K562 (cell line): ENCODE data around the gene NBR1. TPM values are rescaled to one million over a fixed set of nuclear protein-coding genes. Genes with fewer than 3 reads are reported as not detected.

Experiments
- ATAC-seq: fragments of 200-7000 bp; cut with Tn5 transposase; 3 replicates; pipeline ENCODE4 v1.9.1; 2020; ENCODE audit warnings: moderate library complexity
- BruUV-seq: library from RNA; stranded (reverse); fragments of 400-500 nt; replicated peaks from 2 replicates; lab custom pipeline; 2021; lab: Mats Ljungman, UMichigan
- CTCF ChIA-PET: fragments of 300-600 bp; formaldehyde crosslinking; extraction: SDS; loops from one replicate; lab custom pipeline; 2021; ENCODE audit warnings: low intra/inter-chr PET ratio; lab: Yijun Ruan, JAX
- POLR2A ChIA-PET: fragments of 300-600, 350-650 bp; sonication (Branson Sonifier 250); formaldehyde crosslinking; extraction: SDS; loops from one replicate; lab custom pipeline; 2021; ENCODE audit warnings: antibody characterized with exemption, inconsistent platforms; lab: Yijun Ruan, JAX
- DNase-seq, 4 experiments: peaks; one replicate each; pipeline versions ENCODE4 v3.0.0 to v3.0.0-alpha.2; 2011 to 2018; ENCODE audit warnings: low spot score in 3 of 4, mixed read lengths in 3 of 4; ENCODE audit errors: extremely low read depth in 1 of 4
- FAIRE-seq: peaks from 2 replicates; lab custom pipeline; 2011; peaks lifted over from hg19 to GRCh38; lab: Jason Lieb, UNC
- H2AFZ ChIP-seq: 2 replicates; pipeline ENCODE4 v1.6.0; 2011; ENCODE audit warnings: low read depth, low read length, control low read depth, inconsistent platforms
- H3K27ac ChIP-seq: fragments of 200-600 bp; 3 replicates; pipeline ENCODE4 v1.8.0; 2011; ENCODE audit warnings: low read depth, mild to moderate bottlenecking, control low read depth, inconsistent platforms, low read length, moderate library complexity, mixed read lengths; ENCODE audit errors: extremely low read depth
- H3K27me3 ChIP-seq, 2 experiments: fragments of 300-600 bp in 1 of 2; 2 replicates in 1 of 2; 3 replicates in 1 of 2; pipeline versions ENCODE4 v1.6.0 to v1.8.0; 2011; ENCODE audit warnings: inconsistent platforms in 2 of 2, low read length in 2 of 2, mild to moderate bottlenecking in 1 of 2, mixed read lengths in 1 of 2, moderate library complexity in 1 of 2; ENCODE audit not compliant: control insufficient read depth in 2 of 2, insufficient read depth in 2 of 2
- H3K36me3 ChIP-seq: fragments of 300-600 bp; 3 replicates; pipeline ENCODE4 v1.8.0; 2011; ENCODE audit warnings: mild to moderate bottlenecking, low read length, inconsistent platforms; ENCODE audit not compliant: control insufficient read depth, insufficient read depth
- H3K4me1 ChIP-seq, 2 experiments: fragments of 200-600 bp in 1 of 2; replicated peaks in 1 of 2; 2 replicates in 1 of 2; 3 replicates in 1 of 2; pipeline versions ENCODE4 v1.5.1 to v1.8.0; 2011; ENCODE audit warnings: inconsistent platforms in 2 of 2, low read length in 2 of 2, mild to moderate bottlenecking in 1 of 2, mixed read lengths in 1 of 2, moderate library complexity in 1 of 2; ENCODE audit not compliant: control insufficient read depth in 2 of 2, insufficient read depth in 2 of 2
- H3K4me2 ChIP-seq: 2 replicates; pipeline ENCODE4 v1.6.1; 2011; ENCODE audit warnings: low read length, control low read depth, inconsistent platforms, mixed read lengths; ENCODE audit not compliant: insufficient read depth
- H3K4me3 ChIP-seq: fragments of 200-600 bp; sonication (generic), shearing (Covaris generic); 2 replicates; pipeline ENCODE4 v1.5.1; 2016; ENCODE audit warnings: control low read depth, inconsistent platforms
- H3K79me2 ChIP-seq: fragments of 200-600 bp; 3 replicates; pipeline ENCODE4 v1.8.0; 2011; ENCODE audit warnings: low read length, inconsistent platforms; ENCODE audit not compliant: control insufficient read depth, insufficient read depth
- H3K9ac ChIP-seq, 2 experiments: 2 replicates each; pipeline versions ENCODE4 v1.6.0 to v1.6.1; 2011; ENCODE audit warnings: low read depth in 2 of 2, low read length in 2 of 2, control low read depth in 1 of 2, inconsistent platforms in 1 of 2, mild to moderate bottlenecking in 1 of 2, mixed read lengths in 1 of 2; ENCODE audit not compliant: insufficient read depth in 1 of 2
- H3K9me1 ChIP-seq: one replicate; pipeline ENCODE4 v1.6.0; 2011; ENCODE audit warnings: inconsistent platforms, mild to moderate bottlenecking, low read length, moderate library complexity; ENCODE audit not compliant: control insufficient read depth, insufficient read depth
- H3K9me3 ChIP-seq: replicated peaks from 2 replicates; pipeline ENCODE4 v1.5.1; 2011; ENCODE audit warnings: low read depth, low read length, inconsistent platforms; ENCODE audit not compliant: control insufficient read depth, insufficient read depth
- H4K20me1 ChIP-seq: replicated peaks from 2 replicates; pipeline ENCODE4 v1.6.1; 2011; ENCODE audit warnings: low read length, inconsistent platforms, mixed read lengths; ENCODE audit not compliant: control insufficient read depth, insufficient read depth
- C11orf30 ChIP-seq: fragments of 450-650 bp; IDR thresholded peaks from 2 replicates; pipeline ENCODE4 v1.6.1; 2016; ENCODE audit warnings: low read depth, mild to moderate bottlenecking
- CBFB ChIP-seq: sonication (generic); formaldehyde crosslinking; IDR thresholded peaks from 2 replicates; pipeline ENCODE4 v1.4.0; 2020; ENCODE audit warnings: mild to moderate bottlenecking, missing genetic modification reagents
- CHD1 ChIP-seq: fragments of 200-600 bp; sonication (generic); IDR thresholded peaks from one replicate; pipeline ENCODE4 v1.6.1; 2012; ENCODE audit warnings: mild to moderate bottlenecking, moderate library complexity, low read length, inconsistent platforms
- E2F5 ChIP-seq: sonication (generic); formaldehyde crosslinking; IDR thresholded peaks from 2 replicates; pipeline ENCODE4 v1.8.0; 2022; ENCODE audit warnings: mild to moderate bottlenecking, missing genetic modification reagents
- EGR1 ChIP-seq: fragments of 450-650 bp; conservative IDR thresholded peaks from 2 replicates; pipeline ENCODE4 v1.6.1; 2017; ENCODE audit warnings: mild to moderate bottlenecking
- HMGN3 ChIP-seq: IDR thresholded peaks from 2 replicates; pipeline ENCODE4 v1.6.1; 2011; ENCODE audit warnings: borderline replicate concordance, low read depth, mild to moderate bottlenecking, mixed read lengths, low read length; ENCODE audit not compliant: insufficient read length; ENCODE audit errors: extremely low read depth
- IRF1 ChIP-seq: sonication (generic); formaldehyde crosslinking; IDR thresholded peaks from 2 replicates; pipeline ENCODE4 v1.8.0; 2022; ENCODE audit warnings: missing genetic modification reagents, mild to moderate bottlenecking, borderline replicate concordance
- JUN ChIP-seq, 2 experiments: sonication (generic) in 1 of 2; formaldehyde crosslinking in 1 of 2; IDR thresholded peaks; 2 replicates each; pipeline versions ENCODE4 v1.6.1 to v1.8.0; 2012 to 2022; ENCODE audit warnings: borderline replicate concordance in 2 of 2, mild to moderate bottlenecking in 2 of 2, improper control_type of control experiment in 1 of 2, low read depth in 1 of 2, low read length in 1 of 2, missing genetic modification reagents in 1 of 2
- MAFF ChIP-seq: IDR thresholded peaks from 2 replicates; pipeline ENCODE4 v1.6.1; 2012; ENCODE audit warnings: low read length, improper control_type of control experiment
- MLX ChIP-seq, 2 experiments: fragments of 450-650 bp in 1 of 2; sonication (generic) in 1 of 2; formaldehyde crosslinking; conservative IDR thresholded peaks; 2 replicates each; pipeline versions ENCODE4 v1.4.0 to v1.8.1; 2020 to 2022; ENCODE audit warnings: mild to moderate bottlenecking in 1 of 2, missing genetic modification reagents in 1 of 2
- MYC ChIP-seq, 2 experiments: fragments of 250-450 bp in 1 of 2; sonication (Bioruptor Pico) in 1 of 2; IDR thresholded peaks; 2 replicates each; pipeline versions ENCODE4 v1.5.1 to v1.6.1; 2012 to 2021; ENCODE audit warnings: low read depth in 2 of 2, borderline replicate concordance in 1 of 2, improper control_type of control experiment in 1 of 2, low read length in 1 of 2, mild to moderate bottlenecking in 1 of 2, moderate library complexity in 1 of 2
- NFRKB ChIP-seq: fragments of 450-650 bp; IDR thresholded peaks from 2 replicates; pipeline ENCODE4 v1.6.1; 2016; ENCODE audit warnings: low read depth
- ZBTB2 ChIP-seq: fragments of 450-650 bp; IDR thresholded peaks from 2 replicates; pipeline ENCODE4 v1.6.1; 2016; ENCODE audit warnings: antibody characterized with exemption
- ZNF165 ChIP-seq: fragments of 250-450 bp; sonication (Bioruptor Pico); IDR thresholded peaks from 2 replicates; pipeline ENCODE4 v1.4.0; 2020; ENCODE audit warnings: borderline replicate concordance
- ZNF830 ChIP-seq: fragments of 250-450 bp; sonication (Bioruptor Pico); IDR thresholded peaks from 2 replicates; pipeline ENCODE4 v1.5.0; 2021; ENCODE audit warnings: mild to moderate bottlenecking
- WGBS: fragments of 100-300 bp; shearing (Covaris generic); methylation state at CpG from one replicate; pipeline ENCODE4 v1.1.6; 2016; ENCODE audit warnings: low coverage, mixed read lengths; ENCODE audit not compliant: insufficient coverage; ENCODE audit errors: missing lambda C conversion rate; 5-methylcytosine and 5-hydroxymethylcytosine counted together
- in situ Hi-C: fragments of 300-500 bp; cut with MboI; formaldehyde crosslinking; loops from 4 replicates; pipeline ENCODE4 v1.15.0; 2018; ENCODE audit warnings: inconsistent platforms, mixed read lengths
- intact Hi-C: fragments of 100-400 bp; cut with micrococcal nuclease; formaldehyde crosslinking; loops from 2 replicates; pipeline ENCODE4 v1.14.2; 2022
- polyA plus RNA-seq, 8 experiments: library from polyadenylated mRNA; depleted of rRNA in 4 of 8; stranded (reverse) in 5 of 8; unstranded in 3 of 8; fragments of >200 nt; fragmentation: Nextera tagmentation in 2 of 8; fragmentation: Illumina TruSeq in 1 of 8; extraction: Ambion mirVana in 2 of 8; extraction: Trizol in 1 of 8; gene quantifications; 2 replicates each; pipeline versions ENCODE4 v1.2.1 to v1.2.3, GENCODE V29; 2011 to 2014; ENCODE audit warnings: inconsistent platforms in 1 of 8, missing spikeins in 1 of 8
- total RNA-seq, 7 experiments: library from RNA; depleted of rRNA in 6 of 7; stranded (reverse); fragments of >200 nt in 6 of 7; fragmentation: Illumina TruSeq in 2 of 7; extraction: Trizol in 2 of 7; gene quantifications; 2 replicates each; pipeline versions ENCODE4 v1.2.1 to v1.2.3, GENCODE V29; 2011 to 2021; ENCODE audit warnings: low replicate concordance in 1 of 7

Gene NBR1
- total and polyA plus RNA-seq, 9 of the 15 experiments (the other 6 are each of a cell fraction or from before 2014, with no cell fraction given), result 4.2 to 70.1 (median 39.9) TPM

GRCh38 chr17:43176119-43176570 is 5.1 kb downstream of the NBR1 start:
- no peaks in the 10 kb centered on the region for H4K20me1 ChIP-seq
- H3K9me3 ChIP-seq, result no peaks in the 10 kb centered on the region
- peaks cover 0 to 8% of the 10 kb centered on the region in 2 experiments; a peak in 3 of 5 replicates for H3K4me1 ChIP-seq
- intact Hi-C loops (no loop called here), in situ Hi-C loops (no loop called here)
- no peak overlapping the region for H3K4me2 ChIP-seq
- no peak for DNase-seq
- POLR2A ChIA-PET, result interaction anchor here (1.1 kb wide), 1 partner anchor 152 kb away, joined by 4 read pairs; no protein-coding TSS in a partner anchor
- H3K9me1 ChIP-seq, result no peaks in the 10 kb centered on the region
- peaks cover 24% of the 10 kb centered on the region for H3K79me2 ChIP-seq
- H3K36me3 ChIP-seq, result peaks cover 40% of the 10 kb centered on the region
- no peaks in the 10 kb centered on the region for H3K27me3 ChIP-seq
- WGBS, result 57% methylated on average over 2 of the region's 2 CpGs
- no peak for ATAC-seq
- no TSS peak for BruUV-seq
- no peak overlapping the region for H2AFZ ChIP-seq
- H3K27ac ChIP-seq, result no peak overlapping the region
- H3K9ac ChIP-seq, result no peak overlapping the region
- H3K4me3 ChIP-seq, result no peak overlapping the region
- CTCF ChIA-PET, result no interaction called here
- no peak for FAIRE-seq
- TF ChIP-seq NFRKB, result no peak
- TF ChIP-seq MAFF, result no peak
- TF ChIP-seq E2F5, result no peak
- TF ChIP-seq ZNF165 (CRISPR knock-in tag), result no peak
- TF ChIP-seq CBFB (CRISPR knock-in tag), result no peak
- TF ChIP-seq CHD1, result no peak
- no peak for TF ChIP-seq ZNF830 (CRISPR knock-in tag)
- no peak for TF ChIP-seq C11orf30
- no peak for TF ChIP-seq IRF1 (CRISPR knock-in tag)
- TF ChIP-seq MLX (CRISPR knock-in tag; conservative IDR thresholded peaks at IDR 0.05), result no peak
- TF ChIP-seq EGR1, result no peak
- no peak for TF ChIP-seq MYC (IDR thresholded peaks at IDR 0.05; ENCODE audit: low read depth, low read length)
- no peak for TF ChIP-seq MYC (CRISPR knock-in tag; IDR thresholded peaks at IDR 0.05; ENCODE audit: borderline replicate concordance, low read depth)
- TF ChIP-seq JUN (IDR thresholded peaks at IDR 0.05; ENCODE audit: borderline replicate concordance, low read depth, low read length), result no peak
- no peak for TF ChIP-seq JUN (CRISPR knock-in tag; IDR thresholded peaks at IDR 0.05; ENCODE audit: borderline replicate concordance)
- no peak for TF ChIP-seq ZBTB2
- no peak for TF ChIP-seq HMGN3
